IMR-90 (cell line): ENCODE data around the gene FABP7. TPM values are rescaled to one million over a fixed set of nuclear protein-coding genes. Genes with fewer than 3 reads are reported as not detected.

Source experiments
- ATAC-seq: fragments of 200-7000 bp; cut with Tn5 transposase; 2 replicates; pipeline ENCODE4 v1.9.1; 2020; ENCODE audit warnings: low read depth, mild to moderate bottlenecking, moderate library complexity
- BruUV-seq: library from RNA; stranded (reverse); fragments of 400-500 nt; replicated peaks from 2 replicates; lab custom pipeline; 2021; lab: Mats Ljungman, UMichigan
- CTCF ChIA-PET: fragments of 300-600 bp; formaldehyde crosslinking; extraction: SDS; loops from one replicate; lab custom pipeline; 2021; ENCODE audit warnings: antibody characterized with exemption; lab: Yijun Ruan, JAX
- POLR2A ChIA-PET: fragments of 300-600 bp; sonication (Branson Sonifier 250); formaldehyde crosslinking; loops from one replicate; lab custom pipeline; 2022; ENCODE audit warnings: antibody characterized with exemption; ENCODE audit not compliant: unreplicated experiment; lab: Charles Lee
- DNase-seq: peaks from one replicate; pipeline ENCODE4 v3.0.0; 2013
- H2AFZ ChIP-seq: replicated peaks from 2 replicates; pipeline ENCODE3; 2013; ENCODE audit warnings: low read length, mild to moderate bottlenecking; ENCODE audit not compliant: poor library complexity
- H2AK5ac ChIP-seq: 2 replicates; pipeline ENCODE4 v1.6.1; 2013; ENCODE audit warnings: low read depth, low read length, inconsistent platforms
- H2AK9ac ChIP-seq: replicated peaks from 2 replicates; pipeline ENCODE3; 2013; ENCODE audit warnings: mild to moderate bottlenecking, low read depth, low read length, moderate library complexity; ENCODE audit not compliant: poor library complexity
- H2BK120ac ChIP-seq: 2 replicates; pipeline ENCODE4 v1.6.1; 2013; ENCODE audit warnings: low read depth, low read length, inconsistent platforms
- H2BK15ac ChIP-seq: 3 replicates; pipeline ENCODE4 v1.6.1; 2013; ENCODE audit warnings: low read depth, low read length, inconsistent platforms
- H2BK20ac ChIP-seq: 2 replicates; pipeline ENCODE4 v1.6.1; 2013; ENCODE audit warnings: low read depth, mild to moderate bottlenecking, inconsistent platforms, low read length, moderate library complexity
- H2BK5ac ChIP-seq: 2 replicates; pipeline ENCODE4 v1.6.1; 2013; ENCODE audit warnings: mild to moderate bottlenecking, low read depth, low read length, inconsistent platforms; ENCODE audit not compliant: poor library complexity, severe bottlenecking
- H3K14ac ChIP-seq: replicated peaks from 2 replicates; pipeline ENCODE4 v1.6.1; 2013; ENCODE audit warnings: low read depth, low read length, inconsistent platforms
- H3K18ac ChIP-seq: 2 replicates; pipeline ENCODE4 v1.6.1; 2013; ENCODE audit warnings: low read depth, low read length, control low read depth
- H3K23ac ChIP-seq: 2 replicates; pipeline ENCODE4 v1.6.1; 2013; ENCODE audit warnings: low read depth, low read length, inconsistent platforms
- H3K27ac ChIP-seq: 2 replicates; pipeline ENCODE4 v1.5.1; 2013; ENCODE audit warnings: mild to moderate bottlenecking, control low read depth, low read length; ENCODE audit not compliant: insufficient read depth
- H3K27me3 ChIP-seq: 2 replicates; pipeline ENCODE4 v1.6.1; 2013; ENCODE audit warnings: low read length; ENCODE audit not compliant: control insufficient read depth, insufficient read depth
- H3K36me3 ChIP-seq: 2 replicates; pipeline ENCODE4 v1.6.1; 2013; ENCODE audit warnings: low read length, mixed read lengths; ENCODE audit not compliant: control insufficient read depth, insufficient read depth
- H3K4ac ChIP-seq: 2 replicates; pipeline ENCODE4 v1.6.1; 2013; ENCODE audit warnings: low read depth, low read length, inconsistent platforms
- H3K4me1 ChIP-seq: 2 replicates; pipeline ENCODE4 v1.6.1; 2013; ENCODE audit warnings: low read length, mixed read lengths; ENCODE audit not compliant: control insufficient read depth, insufficient read depth
- H3K4me2 ChIP-seq: 2 replicates; pipeline ENCODE4 v1.6.1; 2013; ENCODE audit warnings: low read depth, mild to moderate bottlenecking, control low read depth, low read length, moderate library complexity
- H3K4me3 ChIP-seq: 2 replicates; pipeline ENCODE4 v1.5.1; 2013; ENCODE audit warnings: low read depth, mild to moderate bottlenecking, control low read depth, low read length, moderate library complexity; ENCODE audit not compliant: insufficient read depth
- H3K56ac ChIP-seq: 2 replicates; pipeline ENCODE4 v1.6.1; 2013; ENCODE audit warnings: low read length, inconsistent platforms; ENCODE audit not compliant: insufficient read depth; ENCODE audit errors: extremely low read depth
- H3K79me1 ChIP-seq, 2 experiments: 2 replicates each; pipeline ENCODE4 v1.6.1; 2013; ENCODE audit warnings: low read length in 2 of 2, inconsistent platforms in 1 of 2, low read depth in 1 of 2
- H3K9ac ChIP-seq: 2 replicates; pipeline ENCODE4 v1.6.1; 2013; ENCODE audit warnings: low read depth, low read length, control low read depth
- H3K9me1 ChIP-seq: 2 replicates; pipeline ENCODE4 v1.6.1; 2013; ENCODE audit warnings: low read length, inconsistent platforms; ENCODE audit not compliant: insufficient read depth
- H3K9me3 ChIP-seq: 2 replicates; pipeline ENCODE4 v1.6.1; 2013; ENCODE audit warnings: low read length; ENCODE audit not compliant: control insufficient read depth, insufficient read depth
- H4K20me1 ChIP-seq: 2 replicates; pipeline ENCODE4 v1.6.1; 2013; ENCODE audit warnings: low read length, inconsistent platforms; ENCODE audit not compliant: insufficient read depth
- H4K5ac ChIP-seq: 2 replicates; pipeline ENCODE4 v1.6.1; 2013; ENCODE audit warnings: mild to moderate bottlenecking, low read depth, low read length, control low read depth
- H4K8ac ChIP-seq, 2 experiments: 2 replicates each; pipeline ENCODE4 v1.6.1; 2013; ENCODE audit warnings: low read depth in 2 of 2, low read length in 2 of 2, control low read depth in 1 of 2, inconsistent platforms in 1 of 2
- H4K91ac ChIP-seq: 2 replicates; pipeline ENCODE4 v1.6.1; 2013; ENCODE audit warnings: low read depth, low read length, inconsistent platforms; ENCODE audit not compliant: insufficient read depth
- BHLHE40 ChIP-seq: fragments of 150-350 bp; IDR thresholded peaks from 2 replicates; pipeline ENCODE4 v1.6.1; 2016; ENCODE audit warnings: mild to moderate bottlenecking, low read depth, low read length
- CEBPB ChIP-seq: IDR thresholded peaks from 2 replicates; pipeline ENCODE4 v1.6.1; 2012; ENCODE audit warnings: low read depth, low read length, improper control_type of control experiment
- CHD1 ChIP-seq: IDR thresholded peaks from 2 replicates; pipeline ENCODE4 v1.6.1; 2012; ENCODE audit warnings: low read depth, low read length, improper control_type of control experiment
- FOS ChIP-seq: fragments of 150-350 bp; IDR thresholded peaks from 2 replicates; pipeline ENCODE4 v1.6.1; 2016; ENCODE audit warnings: low read depth, low read length
- MAFK ChIP-seq: IDR thresholded peaks from 2 replicates; pipeline ENCODE4 v1.6.1; 2012; ENCODE audit warnings: low read depth, low read length, improper control_type of control experiment
- MAZ ChIP-seq: IDR thresholded peaks from 2 replicates; pipeline ENCODE4 v1.6.1; 2012; ENCODE audit warnings: low read depth, mild to moderate bottlenecking, low read length, improper control_type of control experiment, moderate library complexity, borderline replicate concordance
- MXI1 ChIP-seq: IDR thresholded peaks from 2 replicates; pipeline ENCODE4 v1.6.1; 2012; ENCODE audit warnings: low read depth, mild to moderate bottlenecking, low read length, moderate library complexity, borderline replicate concordance
- NFE2L2 ChIP-seq: fragments of 150-350 bp; IDR thresholded peaks from 2 replicates; pipeline ENCODE4 v1.6.1; 2016; ENCODE audit warnings: low read depth, mild to moderate bottlenecking, low read length
- POLR2A ChIP-seq: IDR thresholded peaks from 2 replicates; pipeline ENCODE4 v1.6.1; 2012; ENCODE audit warnings: mild to moderate bottlenecking, low read depth, low read length
- RAD21 ChIP-seq: IDR thresholded peaks from 2 replicates; pipeline ENCODE4 v1.6.1; 2012; ENCODE audit warnings: low read length, improper control_type of control experiment
- RCOR1 ChIP-seq: IDR thresholded peaks from 2 replicates; pipeline ENCODE4 v1.6.1; 2012; ENCODE audit warnings: mild to moderate bottlenecking, low read length, improper control_type of control experiment; ENCODE audit not compliant: insufficient replicate concordance
- RFX5 ChIP-seq: IDR thresholded peaks from 2 replicates; pipeline ENCODE4 v1.8.0; 2012; ENCODE audit warnings: low read depth, mild to moderate bottlenecking, low read length, moderate library complexity
- SMC3 ChIP-seq: fragments of 150-350 bp; IDR thresholded peaks from 2 replicates; pipeline ENCODE4 v1.6.1; 2016; ENCODE audit warnings: low read depth, mild to moderate bottlenecking, antibody characterized with exemption, low read length, moderate library complexity
- WGBS, 2 experiments: methylation state at CpG; one replicate each; pipeline versions ENCODE4 v1.1.5 to v1.1.7; 2013; ENCODE audit warnings: missing lambda C conversion rate in 2 of 2; ENCODE audit not compliant: insufficient read length in 1 of 2; ENCODE audit errors: extremely low coverage in 2 of 2; 5-methylcytosine and 5-hydroxymethylcytosine counted together
- dilution Hi-C: fragments of 300-500 bp; cut with HindIII; formaldehyde crosslinking; loops from one replicate; pipeline ENCODE4 v1.14.3; 2018; ENCODE audit warnings: low sequenced_read_pairs; ENCODE audit not compliant: unreplicated experiment
- in situ Hi-C: fragments of 300-500 bp; cut with MboI; formaldehyde crosslinking; loops from 3 replicates; pipeline ENCODE4 v1.14.3; 2019; ENCODE audit warnings: low sequenced_read_pairs, inconsistent platforms, mixed read lengths
- intact Hi-C: fragments of 100-400 bp; cut with micrococcal nuclease; formaldehyde crosslinking; loops from 2 replicates; pipeline ENCODE4 v1.10.0; 2022
- polyA plus RNA-seq, 3 experiments: library from polyadenylated mRNA; depleted of rRNA; stranded (reverse); fragments of >200 nt; gene quantifications; 2 replicates each; pipeline ENCODE4 v1.2.3, GENCODE V29; 2012; ENCODE audit warnings: low replicate concordance in 1 of 3
- total RNA-seq: library from RNA; depleted of rRNA; stranded (reverse); fragments of >200 nt; gene quantifications from 2 replicates; pipeline ENCODE4 v1.2.3, GENCODE V29; 2012
- TF ChIP-seq, protein P1 (sequence below): conservative IDR thresholded peaks from 2 replicates; pipeline ENCODE4 v1.5.1; 2012; ENCODE audit warnings: mild to moderate bottlenecking, low read depth, low read length, improper control_type of control experiment
- TF ChIP-seq, protein P2 (sequence below): fragments of 150-350 bp; IDR thresholded peaks from 2 replicates; pipeline ENCODE4 v1.6.1; 2017; ENCODE audit warnings: mild to moderate bottlenecking, antibody characterized with exemption, low read length, low read depth
- TF ChIP-seq, protein P3 (sequence below): fragments of 150-350 bp; IDR thresholded peaks from 2 replicates; pipeline ENCODE4 v1.6.1; 2016; ENCODE audit warnings: low read depth, mild to moderate bottlenecking, low read length, moderate library complexity, borderline replicate concordance

Gene FABP7
- total and polyA plus RNA-seq, 2 of the 4 experiments (the other 2 are of a cell fraction) = not detected

DNA sequence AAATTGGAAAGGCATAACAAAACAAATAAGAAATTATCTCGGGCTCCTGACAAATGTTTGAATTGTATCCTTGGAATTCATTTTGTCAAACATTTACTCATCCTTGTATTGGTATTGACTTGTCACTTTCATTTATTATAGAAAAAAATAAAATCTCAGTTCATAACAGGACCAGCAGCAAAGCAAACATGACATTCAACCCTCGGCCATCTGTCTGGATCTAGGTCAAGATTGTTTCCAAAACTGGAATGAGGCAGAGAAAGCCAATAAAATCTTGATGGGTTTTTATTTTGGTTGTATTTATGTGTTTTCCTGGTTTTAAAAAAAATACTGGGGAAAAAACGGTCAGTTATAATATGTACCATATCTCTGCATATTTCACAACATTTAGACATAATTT lies 42.9 kb upstream of the FABP7 start:
- TF ChIP-seq POLR2A = no peak
- TF ChIP-seq SMC3 = no peak
- TF ChIP-seq MAFK = no peak
- no peak for TF ChIP-seq FOS
- no peak for TF ChIP-seq NFE2L2
- TF ChIP-seq CEBPB = no peak
- TF ChIP-seq RCOR1 = no peak
- TF ChIP-seq RAD21 = no peak
- TF ChIP-seq RFX5 = no peak
- TF ChIP-seq, protein P1, sequence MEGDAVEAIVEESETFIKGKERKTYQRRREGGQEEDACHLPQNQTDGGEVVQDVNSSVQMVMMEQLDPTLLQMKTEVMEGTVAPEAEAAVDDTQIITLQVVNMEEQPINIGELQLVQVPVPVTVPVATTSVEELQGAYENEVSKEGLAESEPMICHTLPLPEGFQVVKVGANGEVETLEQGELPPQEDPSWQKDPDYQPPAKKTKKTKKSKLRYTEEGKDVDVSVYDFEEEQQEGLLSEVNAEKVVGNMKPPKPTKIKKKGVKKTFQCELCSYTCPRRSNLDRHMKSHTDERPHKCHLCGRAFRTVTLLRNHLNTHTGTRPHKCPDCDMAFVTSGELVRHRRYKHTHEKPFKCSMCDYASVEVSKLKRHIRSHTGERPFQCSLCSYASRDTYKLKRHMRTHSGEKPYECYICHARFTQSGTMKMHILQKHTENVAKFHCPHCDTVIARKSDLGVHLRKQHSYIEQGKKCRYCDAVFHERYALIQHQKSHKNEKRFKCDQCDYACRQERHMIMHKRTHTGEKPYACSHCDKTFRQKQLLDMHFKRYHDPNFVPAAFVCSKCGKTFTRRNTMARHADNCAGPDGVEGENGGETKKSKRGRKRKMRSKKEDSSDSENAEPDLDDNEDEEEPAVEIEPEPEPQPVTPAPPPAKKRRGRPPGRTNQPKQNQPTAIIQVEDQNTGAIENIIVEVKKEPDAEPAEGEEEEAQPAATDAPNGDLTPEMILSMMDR = no peak
- no peak for TF ChIP-seq BHLHE40
- TF ChIP-seq MAZ = no peak
- TF ChIP-seq, protein P2, sequence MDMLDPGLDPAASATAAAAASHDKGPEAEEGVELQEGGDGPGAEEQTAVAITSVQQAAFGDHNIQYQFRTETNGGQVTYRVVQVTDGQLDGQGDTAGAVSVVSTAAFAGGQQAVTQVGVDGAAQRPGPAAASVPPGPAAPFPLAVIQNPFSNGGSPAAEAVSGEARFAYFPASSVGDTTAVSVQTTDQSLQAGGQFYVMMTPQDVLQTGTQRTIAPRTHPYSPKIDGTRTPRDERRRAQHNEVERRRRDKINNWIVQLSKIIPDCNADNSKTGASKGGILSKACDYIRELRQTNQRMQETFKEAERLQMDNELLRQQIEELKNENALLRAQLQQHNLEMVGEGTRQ = no peak
- no peak for TF ChIP-seq MXI1
- TF ChIP-seq, protein P3, sequence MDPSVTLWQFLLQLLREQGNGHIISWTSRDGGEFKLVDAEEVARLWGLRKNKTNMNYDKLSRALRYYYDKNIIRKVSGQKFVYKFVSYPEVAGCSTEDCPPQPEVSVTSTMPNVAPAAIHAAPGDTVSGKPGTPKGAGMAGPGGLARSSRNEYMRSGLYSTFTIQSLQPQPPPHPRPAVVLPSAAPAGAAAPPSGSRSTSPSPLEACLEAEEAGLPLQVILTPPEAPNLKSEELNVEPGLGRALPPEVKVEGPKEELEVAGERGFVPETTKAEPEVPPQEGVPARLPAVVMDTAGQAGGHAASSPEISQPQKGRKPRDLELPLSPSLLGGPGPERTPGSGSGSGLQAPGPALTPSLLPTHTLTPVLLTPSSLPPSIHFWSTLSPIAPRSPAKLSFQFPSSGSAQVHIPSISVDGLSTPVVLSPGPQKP = no peak
- TF ChIP-seq CHD1 = no peak
- H3K4me3 ChIP-seq = no peak overlapping the region
- H3K4me1 ChIP-seq = peaks cover 2% of the 10 kb centered on the region; the same call in 1 of the 2 replicates
- H4K8ac ChIP-seq = no peak overlapping the region
- H2AFZ ChIP-seq = no peak overlapping the region
- no peak overlapping the region for H3K18ac ChIP-seq
- H3K23ac ChIP-seq = no peak overlapping the region
- WGBS, 2 experiments = no CpG with 5 or more reads among the region's 3 CpGs
- no TSS peak for BruUV-seq
- DNase-seq = no peak
- no peak overlapping the region for H2BK120ac ChIP-seq
- no peak overlapping the region for H3K4ac ChIP-seq
- H3K9ac ChIP-seq = no peak overlapping the region
- no peaks in the 10 kb centered on the region for H3K9me1 ChIP-seq
- intact Hi-C loops (loop anchor here (10.0 kb wide), 1 partner anchor 678 kb away; no protein-coding TSS in a partner anchor), in situ Hi-C loops (loop anchor here (5.0 kb wide), 1 partner anchor 101 kb away; no protein-coding TSS in a partner anchor), dilution Hi-C loops (no loop called here)
- H4K20me1 ChIP-seq = no peaks in the 10 kb centered on the region
- peaks cover 9% of the 10 kb centered on the region for H3K27me3 ChIP-seq
- H2AK9ac ChIP-seq = no peak overlapping the region
- H4K5ac ChIP-seq = no peak overlapping the region
- no peak overlapping the region for H2BK20ac ChIP-seq
- no peak overlapping the region for H4K91ac ChIP-seq
- no peaks in the 10 kb centered on the region for H3K9me3 ChIP-seq
- no peak for ATAC-seq
- ChIA-PET POLR2A (no interaction called here), CTCF (no interaction called here)
- H3K27ac ChIP-seq = no peak overlapping the region
- no peak overlapping the region for H2BK15ac ChIP-seq
- H3K14ac ChIP-seq = no peak overlapping the region
- H3K4me2 ChIP-seq = no peak overlapping the region
- H2AK5ac ChIP-seq = no peak overlapping the region
- H2BK5ac ChIP-seq = no peak overlapping the region
- no peak overlapping the region for H3K56ac ChIP-seq
- H3K36me3 ChIP-seq = no peaks in the 10 kb centered on the region
- H3K79me1 ChIP-seq = no peaks in the 10 kb centered on the region
